ENCODE measurements around the gene ABCD3. TPM values are rescaled to one million over a fixed set of nuclear protein-coding genes. Genes with fewer than 3 reads are reported as not detected.
A peak's percentile ranks its signal among the peaks of the same experiment; 100 is the strongest.

ABCD3 gene
- total and polyA plus RNA-seq, 8 donors, result 42.7 to 66.1 (median 49.3) TPM

DNA sequence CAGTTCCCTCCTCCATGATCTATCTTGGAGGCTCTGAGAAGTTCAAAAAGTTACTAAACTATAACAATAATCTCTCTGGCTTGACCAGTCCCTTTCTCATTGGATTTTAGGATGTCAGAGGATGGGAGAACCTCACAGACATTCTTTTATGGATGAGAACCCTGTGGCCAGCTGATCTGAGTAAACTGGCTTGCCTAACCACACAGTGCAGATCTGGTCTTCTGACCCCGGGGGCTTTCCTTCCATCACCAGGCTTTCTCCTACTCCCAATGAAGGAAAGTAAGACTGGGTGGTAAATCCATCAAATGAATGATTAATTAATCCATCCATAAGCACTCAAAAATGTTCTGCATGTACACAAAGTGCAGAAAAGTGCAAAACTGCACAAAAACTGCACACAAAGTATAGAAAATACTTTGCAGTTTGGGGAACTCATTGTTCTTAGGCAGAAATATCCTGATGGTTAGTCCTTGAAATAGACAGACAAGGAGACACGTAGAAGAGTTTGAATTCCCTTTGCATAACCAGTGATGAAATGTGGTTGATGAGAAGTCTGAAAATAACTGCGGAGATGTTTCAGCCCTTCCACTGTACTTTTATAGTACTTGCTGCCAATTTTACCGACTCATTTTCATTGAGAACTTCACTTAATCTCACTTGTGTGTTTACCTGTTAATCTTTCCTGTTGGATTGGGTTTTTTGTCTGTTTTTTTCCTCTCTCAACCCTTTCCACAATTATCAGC lies 125.9 kb downstream of the ABCD3 start:
- H3K27me3 ChIP-seq, result peaks cover 0 to 29% of the 10 kb centered on the region in 2 donors
- H3K9me3 ChIP-seq, result no peaks in the 10 kb centered on the region
- no peak for ATAC-seq
- intact Hi-C loops (cut with DNase I), result no loop called here
- no peak for DNase-seq
- H3K4me3 ChIP-seq, result no peak overlapping the region
- no peaks in the 10 kb centered on the region for H3K36me3 ChIP-seq
- TF ChIP-seq, protein P1, sequence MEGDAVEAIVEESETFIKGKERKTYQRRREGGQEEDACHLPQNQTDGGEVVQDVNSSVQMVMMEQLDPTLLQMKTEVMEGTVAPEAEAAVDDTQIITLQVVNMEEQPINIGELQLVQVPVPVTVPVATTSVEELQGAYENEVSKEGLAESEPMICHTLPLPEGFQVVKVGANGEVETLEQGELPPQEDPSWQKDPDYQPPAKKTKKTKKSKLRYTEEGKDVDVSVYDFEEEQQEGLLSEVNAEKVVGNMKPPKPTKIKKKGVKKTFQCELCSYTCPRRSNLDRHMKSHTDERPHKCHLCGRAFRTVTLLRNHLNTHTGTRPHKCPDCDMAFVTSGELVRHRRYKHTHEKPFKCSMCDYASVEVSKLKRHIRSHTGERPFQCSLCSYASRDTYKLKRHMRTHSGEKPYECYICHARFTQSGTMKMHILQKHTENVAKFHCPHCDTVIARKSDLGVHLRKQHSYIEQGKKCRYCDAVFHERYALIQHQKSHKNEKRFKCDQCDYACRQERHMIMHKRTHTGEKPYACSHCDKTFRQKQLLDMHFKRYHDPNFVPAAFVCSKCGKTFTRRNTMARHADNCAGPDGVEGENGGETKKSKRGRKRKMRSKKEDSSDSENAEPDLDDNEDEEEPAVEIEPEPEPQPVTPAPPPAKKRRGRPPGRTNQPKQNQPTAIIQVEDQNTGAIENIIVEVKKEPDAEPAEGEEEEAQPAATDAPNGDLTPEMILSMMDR (IDR thresholded peaks at IDR 0.05), result no peak
- peak overlapping the region in 1 of 2 donors; percentile 10 for H3K27ac ChIP-seq
- peaks cover 22 to 32% of the 10 kb centered on the region in 2 donors for H3K4me1 ChIP-seq

DNA sequence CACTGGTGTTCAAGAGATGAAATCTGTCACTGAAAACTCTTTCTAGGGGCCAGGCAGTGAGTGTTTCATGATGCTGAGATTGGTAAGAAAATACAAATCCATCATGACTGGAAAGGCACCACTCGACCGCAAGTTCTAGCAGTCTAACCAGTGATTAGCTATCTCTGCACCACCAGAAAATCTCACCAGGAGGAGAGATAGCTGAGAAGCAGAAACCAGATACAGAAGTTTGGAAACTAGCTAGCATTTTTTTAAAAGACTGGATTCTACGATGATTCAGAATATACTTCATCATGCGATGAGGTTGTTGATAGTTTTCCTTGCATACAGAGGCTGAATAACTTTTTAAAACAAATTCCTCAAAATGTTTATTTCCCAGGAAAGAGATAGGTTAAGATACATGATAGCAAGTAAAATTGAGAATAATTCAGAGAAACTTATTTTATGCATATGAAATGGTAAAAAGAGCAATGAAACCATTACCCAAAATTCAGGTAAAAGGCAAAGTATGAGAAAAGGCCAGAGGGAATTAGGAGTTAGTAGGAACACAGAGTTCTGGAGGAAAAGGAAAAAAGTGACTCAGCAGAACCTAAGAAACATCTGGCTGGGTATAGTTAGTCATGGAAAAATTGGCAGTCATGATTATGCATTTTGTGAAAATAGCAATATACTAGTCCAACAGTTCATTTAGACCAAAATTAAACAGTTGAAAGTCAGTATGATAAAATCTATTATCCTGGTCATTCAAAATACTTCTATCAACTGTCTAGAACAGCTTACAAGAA lies 126.7 kb downstream of the ABCD3 start:
- ATAC-seq (no peak), DNase-seq (no peak)
- Histone ChIP-seq H3K36me3 (no peaks in the 10 kb centered on the region), H3K4me1 (peaks cover 22 to 32% of the 10 kb centered on the region in 2 donors), H3K27ac (no peak overlapping the region), H3K4me3 (no peak overlapping the region), H3K9me3 (no peaks in the 10 kb centered on the region), H3K27me3 (peaks cover 0 to 29% of the 10 kb centered on the region in 2 donors)
- intact Hi-C loops (cut with DNase I), result no loop called here
- TF ChIP-seq, protein P1 (IDR thresholded peaks at IDR 0.05), result no peak

DNA sequence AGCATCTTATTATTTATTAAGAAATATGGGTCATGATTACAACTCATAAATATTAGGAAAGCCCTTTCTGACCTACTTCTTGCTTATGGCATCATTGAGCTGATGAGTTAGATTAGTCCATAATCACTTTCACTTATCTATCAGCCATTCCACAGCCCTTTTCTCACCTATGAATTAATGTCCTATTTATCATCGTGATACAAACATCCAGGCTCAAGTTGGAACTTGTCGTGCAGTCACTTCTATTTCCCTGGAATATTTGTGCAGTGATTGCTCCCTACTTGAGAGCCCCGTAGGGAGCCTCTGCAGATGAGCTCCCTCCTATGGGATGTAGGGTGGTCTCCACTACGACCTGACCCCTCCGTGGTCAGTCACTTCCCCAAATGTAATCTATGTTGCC lies 131.5 kb downstream of the ABCD3 start:
- peaks cover 0 to 2% of the 10 kb centered on the region in 2 donors for H3K4me1 ChIP-seq
- ATAC-seq (no peak), DNase-seq (no peak)
- no peaks in the 10 kb centered on the region for H3K27me3 ChIP-seq
- intact Hi-C loops (cut with DNase I), result no loop called here
- TF ChIP-seq, protein P1 (IDR thresholded peaks at IDR 0.05), result no peak
- no peaks in the 10 kb centered on the region for H3K36me3 ChIP-seq
- H3K9me3 ChIP-seq, result no peaks in the 10 kb centered on the region
- H3K4me3 ChIP-seq, result no peak overlapping the region
- H3K27ac ChIP-seq, result no peak overlapping the region

DNA sequence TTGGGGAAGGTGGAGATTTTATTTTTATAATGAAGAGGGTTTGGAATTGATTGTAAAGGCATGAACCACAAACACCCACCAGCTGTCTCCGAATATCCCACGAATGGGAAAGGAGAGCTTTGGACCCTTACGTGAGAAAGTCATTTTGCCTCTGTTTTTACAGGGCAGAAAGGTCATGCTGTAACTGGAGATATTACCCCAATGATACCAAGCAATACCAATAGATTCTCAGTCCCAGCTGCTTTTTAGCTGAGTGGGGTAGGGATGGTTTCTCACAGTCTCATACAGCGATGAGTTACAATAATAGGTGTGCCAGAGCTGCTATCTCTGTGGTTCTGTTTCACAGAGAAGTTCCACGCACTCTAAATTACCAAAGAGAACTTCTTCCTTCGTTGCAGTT lies 132.2 kb downstream of the ABCD3 start:
- no peaks in the 10 kb centered on the region for H3K27me3 ChIP-seq
- ATAC-seq (no peak), DNase-seq (no peak)
- H3K36me3 ChIP-seq, result no peaks in the 10 kb centered on the region
- TF ChIP-seq, protein P1 (IDR thresholded peaks at IDR 0.05), result no peak
- no peak overlapping the region for H3K27ac ChIP-seq
- intact Hi-C loops (cut with DNase I), result no loop called here
- no peaks in the 10 kb centered on the region for H3K9me3 ChIP-seq
- no peaks in the 10 kb centered on the region for H3K4me1 ChIP-seq
- no peak overlapping the region for H3K4me3 ChIP-seq

DNA sequence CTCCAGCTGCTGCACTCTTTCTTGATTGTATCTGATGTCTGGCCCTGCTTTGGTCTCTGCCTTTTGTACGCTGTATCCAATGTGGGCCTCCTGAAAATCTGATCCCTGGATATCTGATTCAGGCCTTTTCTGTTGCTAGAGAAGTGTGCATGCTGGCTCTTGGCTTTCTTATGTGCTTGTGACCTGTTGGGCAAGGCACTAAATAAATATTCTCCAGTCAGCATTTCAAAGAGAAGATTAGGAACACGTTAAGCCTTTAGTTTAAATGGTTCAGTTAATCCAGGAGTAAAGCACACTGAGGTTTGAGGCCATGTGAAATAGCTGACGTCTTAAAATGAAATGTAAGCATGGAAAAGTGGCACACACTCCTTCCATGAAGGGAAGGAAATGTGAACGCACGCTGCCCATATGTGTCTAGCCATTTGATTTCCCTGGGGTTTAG lies 132.6 kb downstream of the ABCD3 start:
- DNase-seq (peak in 1 of 4 donors; percentile 50), ATAC-seq (peak; percentile 64)
- no peaks in the 10 kb centered on the region for H3K36me3 ChIP-seq
- intact Hi-C loops (cut with DNase I), result no loop called here
- H3K4me3 ChIP-seq, result no peak overlapping the region
- H3K27ac ChIP-seq, result no peak overlapping the region
- no peaks in the 10 kb centered on the region for H3K4me1 ChIP-seq
- TF ChIP-seq, protein P1 (IDR thresholded peaks at IDR 0.05), result no peak
- H3K9me3 ChIP-seq, result no peaks in the 10 kb centered on the region
- H3K27me3 ChIP-seq, result no peaks in the 10 kb centered on the region
